ENCODE data around the gene LRRC3B. TPM values are rescaled to one million over a fixed set of nuclear protein-coding genes. Genes with fewer than 3 reads are reported as not detected.

The LRRC3B gene
- polyA plus RNA-seq, 3 donors, result not detected

GRCh38 chr3:26631390-26631738 lies 8.8 kb downstream of the LRRC3B start:
- no peak for TF ChIP-seq CTCF (IDR thresholded peaks at IDR 0.05)
- H3K79me2 ChIP-seq (ENCODE audit: insufficient read depth, low read length), result no peaks in the 10 kb centered on the region
- peaks cover 0 to 6% of the 10 kb centered on the region in 2 donors for H3K9me3 ChIP-seq (replicated peaks in 1 of 2; ENCODE audit: control insufficient read depth in 1 of 2, insufficient read depth in 1 of 2, low read length in 2 of 2)
- no CpG with 5 or more reads among the region's 1 CpG for WGBS (ENCODE audit: insufficient coverage)
- no peaks in the 10 kb centered on the region for H3K36me3 ChIP-seq (replicated peaks in 1 of 2; ENCODE audit: control insufficient read depth in 1 of 2, insufficient read depth in 2 of 2, low read length in 2 of 2)
- DNase-seq, result no peak
- no peaks in the 10 kb centered on the region for H3K4me1 ChIP-seq (ENCODE audit: control insufficient read depth in 1 of 2, insufficient read depth in 2 of 2, low read length in 2 of 2)
- H3K27me3 Mint-ChIP-seq (ENCODE audit: low read depth in 3 of 3), result peaks cover 0 to 3% (median 1%) of the 10 kb centered on the region in 3 donors
- no peak overlapping the region for H3K9ac ChIP-seq (ENCODE audit: insufficient read depth, low read length, poor library complexity, severe bottlenecking)
- intact Hi-C loops (cut with micrococcal nuclease), result no loop called here
- no peak overlapping the region for H3K4me3 ChIP-seq (replicated peaks in 1 of 3; ENCODE audit: low read depth in 2 of 3, low read length in 3 of 3)
- no peak overlapping the region for H2AFZ ChIP-seq (ENCODE audit: insufficient read depth, low read depth, low read length, poor library complexity, severe bottlenecking)
- no peaks in the 10 kb centered on the region for H3K36me3 Mint-ChIP-seq
- no peaks in the 10 kb centered on the region for H4K20me1 ChIP-seq (ENCODE audit: insufficient read depth, low read length)
- H3K27ac ChIP-seq (ENCODE audit: low read depth in 1 of 2, low read length in 2 of 2), result no peak overlapping the region
- H3K27me3 ChIP-seq (ENCODE audit: control insufficient read depth in 2 of 2, insufficient read depth in 2 of 2, low read length in 2 of 2), result no peaks in the 10 kb centered on the region
- no peak overlapping the region for H3K27ac Mint-ChIP-seq
- no peaks in the 10 kb centered on the region for H3K4me1 Mint-ChIP-seq
- no peak overlapping the region for H3K4me3 Mint-ChIP-seq
- peaks cover 0 to 5% (median 2%) of the 10 kb centered on the region in 7 donors for H3K9me3 Mint-ChIP-seq
- H3K4me2 ChIP-seq (replicated peaks; ENCODE audit: extremely low read depth, low read length, poor library complexity, severe bottlenecking), result no peak overlapping the region

GRCh38 chr3:26634601-26635000 lies 12.0 kb downstream of the LRRC3B start:
- Mint-ChIP-seq H3K27ac (no peak overlapping the region), H3K27me3 (ENCODE audit: low read depth in 3 of 3) (peaks cover 0 to 2% (median 1%) of the 10 kb centered on the region in 3 donors), H3K36me3 (no peaks in the 10 kb centered on the region), H3K4me1 (no peaks in the 10 kb centered on the region), H3K4me3 (no peak overlapping the region), H3K9me3 (peaks cover 0 to 5% (median 2%) of the 10 kb centered on the region in 7 donors)
- H3K4me3 ChIP-seq (replicated peaks in 1 of 3; ENCODE audit: low read depth in 2 of 3, low read length in 3 of 3), result no peak overlapping the region
- H3K9ac ChIP-seq (ENCODE audit: insufficient read depth, low read length, poor library complexity, severe bottlenecking), result no peak overlapping the region
- intact Hi-C loops (cut with micrococcal nuclease), result no loop called here
- no peaks in the 10 kb centered on the region for H3K79me2 ChIP-seq (ENCODE audit: insufficient read depth, low read length)
- H3K4me1 ChIP-seq (ENCODE audit: control insufficient read depth in 1 of 2, insufficient read depth in 2 of 2, low read length in 2 of 2), result no peaks in the 10 kb centered on the region
- 17% methylated on average over 1 of the region's 5 CpGs for WGBS (ENCODE audit: insufficient coverage)
- H3K36me3 ChIP-seq (replicated peaks in 1 of 2; ENCODE audit: control insufficient read depth in 1 of 2, insufficient read depth in 2 of 2, low read length in 2 of 2), result no peaks in the 10 kb centered on the region
- no peak overlapping the region for H3K27ac ChIP-seq (ENCODE audit: low read depth in 1 of 2, low read length in 2 of 2)
- no peaks in the 10 kb centered on the region for H4K20me1 ChIP-seq (ENCODE audit: insufficient read depth, low read length)
- no peak overlapping the region for H3K4me2 ChIP-seq (replicated peaks; ENCODE audit: extremely low read depth, low read length, poor library complexity, severe bottlenecking)
- no peak overlapping the region for H2AFZ ChIP-seq (ENCODE audit: insufficient read depth, low read depth, low read length, poor library complexity, severe bottlenecking)
- no peak for DNase-seq
- peaks cover 0 to 6% of the 10 kb centered on the region in 2 donors for H3K9me3 ChIP-seq (replicated peaks in 1 of 2; ENCODE audit: control insufficient read depth in 1 of 2, insufficient read depth in 1 of 2, low read length in 2 of 2)
- no peak for TF ChIP-seq CTCF (IDR thresholded peaks at IDR 0.05)
- no peaks in the 10 kb centered on the region for H3K27me3 ChIP-seq (ENCODE audit: control insufficient read depth in 2 of 2, insufficient read depth in 2 of 2, low read length in 2 of 2)
